Transverse colon (tissue), 3 donors: ENCODE data around the gene RAD51D.

Source experiments
- POLR2A ChIP-seq: fragments of 450-650 bp; IDR thresholded peaks from one replicate; pipeline ENCODE4 v1.6.1; 2016; ENCODE audit warnings: antibody characterized with exemption, mild to moderate bottlenecking, moderate library complexity
- TF ChIP-seq, protein P1 (sequence below), 5 experiments: fragments of 200-600 bp in 3 of 5; fragments of 450-650 bp in 2 of 5; sonication (generic) in 3 of 5; IDR thresholded peaks; 1 replicate in 2 of 5; 2 replicates in 3 of 5; pipeline ENCODE4 v1.5.1; 2016 to 2017; ENCODE audit warnings: antibody characterized with exemption in 5 of 5, inconsistent platforms in 3 of 5, mild to moderate bottlenecking in 2 of 5, moderate library complexity in 1 of 5

DNA sequence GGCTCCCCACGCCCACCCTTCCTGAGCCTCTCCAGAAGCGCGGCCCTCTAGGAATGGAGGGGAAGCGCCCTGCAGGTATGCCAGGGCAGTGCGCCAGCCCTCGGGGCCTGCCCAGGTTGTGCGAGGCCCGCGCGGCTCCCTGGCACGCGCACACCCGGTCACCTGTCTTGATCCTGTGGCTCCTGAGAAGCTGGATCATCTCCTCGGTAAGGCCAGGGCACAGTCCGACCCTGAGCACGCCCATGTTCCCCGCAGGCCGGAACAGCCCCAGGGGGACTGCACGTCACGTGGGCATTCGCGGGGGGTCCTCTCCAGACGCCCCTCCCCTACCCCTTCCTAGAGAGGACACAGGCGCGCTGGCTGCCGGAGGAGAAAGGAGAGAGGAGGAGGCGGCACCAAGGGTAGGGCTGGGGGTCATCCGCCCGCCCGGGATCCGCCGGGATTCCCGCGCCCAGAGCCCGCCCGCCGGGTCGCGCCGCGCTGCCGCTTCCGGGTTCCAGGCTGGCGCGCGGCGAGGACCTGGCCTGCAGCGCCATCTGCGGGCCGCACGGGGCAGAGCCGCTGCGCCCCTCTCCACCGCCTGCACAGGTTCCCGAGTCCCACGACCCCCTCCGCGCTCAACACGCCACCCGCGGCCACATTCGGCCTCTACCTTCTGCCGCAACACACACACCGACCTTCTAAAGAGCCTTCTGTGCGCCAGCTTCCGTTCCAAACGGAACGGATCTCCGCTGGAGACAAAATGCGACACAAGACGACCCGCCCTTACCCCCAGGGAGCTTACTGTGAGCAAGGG, at the start of gene RAD51D:
- peak; percentile 14 for TF ChIP-seq POLR2A
- TF ChIP-seq, protein P1, sequence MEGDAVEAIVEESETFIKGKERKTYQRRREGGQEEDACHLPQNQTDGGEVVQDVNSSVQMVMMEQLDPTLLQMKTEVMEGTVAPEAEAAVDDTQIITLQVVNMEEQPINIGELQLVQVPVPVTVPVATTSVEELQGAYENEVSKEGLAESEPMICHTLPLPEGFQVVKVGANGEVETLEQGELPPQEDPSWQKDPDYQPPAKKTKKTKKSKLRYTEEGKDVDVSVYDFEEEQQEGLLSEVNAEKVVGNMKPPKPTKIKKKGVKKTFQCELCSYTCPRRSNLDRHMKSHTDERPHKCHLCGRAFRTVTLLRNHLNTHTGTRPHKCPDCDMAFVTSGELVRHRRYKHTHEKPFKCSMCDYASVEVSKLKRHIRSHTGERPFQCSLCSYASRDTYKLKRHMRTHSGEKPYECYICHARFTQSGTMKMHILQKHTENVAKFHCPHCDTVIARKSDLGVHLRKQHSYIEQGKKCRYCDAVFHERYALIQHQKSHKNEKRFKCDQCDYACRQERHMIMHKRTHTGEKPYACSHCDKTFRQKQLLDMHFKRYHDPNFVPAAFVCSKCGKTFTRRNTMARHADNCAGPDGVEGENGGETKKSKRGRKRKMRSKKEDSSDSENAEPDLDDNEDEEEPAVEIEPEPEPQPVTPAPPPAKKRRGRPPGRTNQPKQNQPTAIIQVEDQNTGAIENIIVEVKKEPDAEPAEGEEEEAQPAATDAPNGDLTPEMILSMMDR (IDR thresholded peaks at IDR 0.05), result peak; percentile 70 to 95 (median 88)
